NOMO-1 treated with dmso at 0.1 percent for 144 hours (cell line): ENCODE data around the gene PACS2.

Experiments used
- DNase-seq: peaks from one replicate; lab custom pipeline; 2025; ENCODE audit not compliant: unreplicated experiment; lab: John Stamatoyannopoulos, UW

The PACS2 gene

DNA sequence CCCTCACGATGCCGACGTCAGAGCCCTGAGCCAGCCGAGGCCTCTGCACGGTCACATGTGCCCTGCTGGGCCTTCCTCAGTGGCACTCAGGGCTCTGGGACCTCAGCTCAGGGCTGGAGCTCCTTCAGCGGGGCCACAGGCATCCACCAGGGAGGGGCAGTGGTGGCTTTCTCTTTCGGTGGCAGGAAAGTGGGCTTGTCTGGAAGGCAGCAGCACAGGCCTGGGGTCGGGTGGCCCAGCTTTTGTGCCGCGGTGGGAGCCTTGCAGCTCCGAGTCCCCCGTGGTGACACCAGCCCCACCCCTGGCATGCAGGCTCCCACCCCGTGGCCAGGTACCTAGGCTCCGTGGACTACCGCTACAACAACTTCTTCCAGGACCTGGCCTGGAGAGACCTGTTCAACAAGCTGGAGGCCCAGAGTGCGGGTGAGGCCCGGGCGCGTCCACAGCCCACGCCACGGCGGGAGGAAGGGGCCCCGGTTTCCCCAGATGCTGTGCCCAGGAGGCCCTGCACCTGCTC lies 69.6 kb downstream of the PACS2 start:
- no peak for DNase-seq

DNA sequence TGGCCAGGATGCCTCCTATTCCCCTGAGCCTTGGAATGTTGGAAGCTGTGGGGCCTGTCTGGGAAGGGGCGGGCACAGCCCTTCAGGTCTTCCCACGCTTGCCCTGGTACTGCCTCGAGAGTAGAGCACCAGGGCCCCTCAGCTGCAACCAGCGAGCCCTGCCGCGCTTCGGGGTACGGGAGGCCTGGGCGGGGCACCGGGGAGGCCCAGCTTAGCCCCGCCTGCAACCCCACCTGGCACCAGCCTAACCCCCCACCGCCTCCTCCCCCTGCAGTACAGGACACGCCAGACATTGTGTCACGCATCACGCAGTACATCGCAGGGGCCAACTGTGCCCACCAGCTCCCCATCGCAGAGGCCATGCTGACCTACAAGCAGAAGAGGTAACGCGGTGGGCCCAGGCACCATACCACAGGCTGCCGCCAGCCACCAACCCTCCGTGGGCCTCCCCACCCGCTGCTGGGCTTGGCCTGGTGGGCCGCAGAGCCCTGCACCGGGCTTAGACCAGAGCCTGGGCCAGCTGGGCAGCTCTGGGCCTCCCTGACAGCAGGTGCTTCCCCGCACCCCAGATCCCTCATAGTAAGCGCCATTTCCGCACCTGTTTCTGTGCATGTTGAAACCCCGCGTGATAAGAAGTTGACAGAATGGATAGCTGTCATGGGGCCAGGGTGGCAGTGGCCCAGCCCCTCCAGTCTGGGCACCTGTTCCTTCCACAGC lies 70.2 kb downstream of the PACS2 start:
- DNase-seq = no peak

DNA sequence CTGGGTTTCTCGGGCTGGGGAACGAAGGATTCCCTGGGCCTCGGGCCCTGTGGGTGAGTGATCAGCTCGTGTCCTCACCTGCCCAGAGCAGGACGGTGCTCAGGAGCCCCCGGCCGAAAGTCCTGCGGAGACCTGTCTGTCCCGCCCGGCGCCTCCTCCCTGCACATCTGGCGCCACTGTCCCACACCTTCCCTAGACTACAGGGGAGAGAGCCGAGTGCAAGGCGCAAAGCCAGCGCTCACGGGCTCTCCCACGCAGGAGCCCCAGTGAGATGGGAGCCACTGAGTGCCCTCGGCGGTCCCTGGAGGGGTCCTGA lies 70.7 kb downstream of the PACS2 start:
- no peak for DNase-seq

DNA sequence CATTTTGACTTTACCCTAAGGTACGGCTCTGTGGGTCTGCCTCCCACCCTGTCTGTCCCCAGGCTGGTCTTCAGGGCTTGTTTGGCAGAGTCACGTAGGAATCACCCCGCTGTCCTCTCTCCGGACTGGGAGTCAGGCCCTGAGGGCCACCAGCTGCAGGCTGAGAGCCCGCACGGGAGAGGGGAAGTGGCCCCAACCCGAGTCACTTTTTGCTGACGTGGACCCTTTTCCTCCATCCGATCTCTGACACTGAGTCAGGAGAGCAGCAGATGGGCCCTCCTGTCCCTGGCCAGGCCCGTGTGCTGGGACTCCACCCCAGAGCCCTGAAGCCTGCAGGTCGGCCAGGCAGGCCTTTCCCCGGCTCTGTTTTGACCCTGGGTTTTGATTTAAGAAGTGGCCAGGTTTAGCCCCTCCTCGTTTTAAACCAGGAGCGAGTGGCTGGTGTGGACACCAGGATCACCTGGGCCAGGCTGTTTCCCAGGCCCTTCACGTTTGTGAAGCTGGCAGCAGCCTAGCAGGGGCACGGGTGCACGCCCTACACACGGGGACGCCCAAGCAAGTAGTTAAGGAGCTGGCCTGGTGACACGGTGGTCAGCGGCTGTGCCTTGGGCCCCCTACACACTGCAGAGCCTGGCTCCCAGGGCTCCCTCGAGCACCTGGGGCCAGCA lies 71.3 kb downstream of the PACS2 start:
- no peak for DNase-seq

DNA sequence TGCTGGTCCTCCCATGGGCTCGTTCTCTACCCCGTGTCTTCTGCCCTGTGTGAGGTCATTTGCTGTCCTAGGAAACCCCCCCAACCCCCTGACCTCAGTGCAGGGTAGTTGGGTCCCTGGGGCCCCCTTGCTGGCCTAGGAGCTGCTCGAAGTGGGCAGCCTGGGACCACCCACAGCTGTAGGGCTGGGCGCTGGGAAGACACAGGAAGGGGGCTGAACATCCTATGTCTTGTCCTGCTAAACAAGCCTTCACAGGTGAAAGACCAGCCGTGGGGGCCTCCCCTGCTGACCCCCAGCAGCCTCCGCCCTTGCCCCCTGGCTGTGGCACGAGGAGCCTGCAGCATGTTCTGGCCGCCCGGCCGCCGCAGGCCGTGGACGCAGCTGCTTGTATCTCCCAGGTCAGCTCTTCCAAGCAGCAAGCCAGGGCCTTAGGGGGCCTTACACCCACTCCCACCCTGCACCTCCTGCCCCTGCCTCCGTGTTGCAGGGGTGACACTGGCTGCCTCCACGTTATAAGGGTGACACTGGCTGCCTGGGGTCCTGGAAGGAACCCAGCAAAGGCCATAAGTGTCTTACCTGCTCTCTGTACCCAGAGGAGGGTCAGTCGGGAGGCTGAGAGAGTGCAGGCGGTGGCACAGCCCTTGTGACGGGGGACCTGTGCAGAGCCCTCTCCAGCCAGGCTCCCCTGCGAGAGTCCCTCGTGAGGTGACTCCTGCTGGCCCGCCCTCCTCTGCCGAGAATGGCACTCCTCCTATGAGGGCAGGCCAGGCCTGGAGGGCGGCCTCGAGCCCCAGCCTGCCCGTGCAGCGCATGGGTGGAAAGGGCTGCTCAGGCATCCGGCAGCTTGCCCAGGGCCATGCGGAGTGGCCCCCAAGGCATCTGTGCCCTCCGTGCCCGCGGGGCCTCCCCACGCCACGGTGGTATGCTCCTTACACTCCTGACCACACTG lies 72.3 kb downstream of the PACS2 start:
- DNase-seq = no peak

DNA sequence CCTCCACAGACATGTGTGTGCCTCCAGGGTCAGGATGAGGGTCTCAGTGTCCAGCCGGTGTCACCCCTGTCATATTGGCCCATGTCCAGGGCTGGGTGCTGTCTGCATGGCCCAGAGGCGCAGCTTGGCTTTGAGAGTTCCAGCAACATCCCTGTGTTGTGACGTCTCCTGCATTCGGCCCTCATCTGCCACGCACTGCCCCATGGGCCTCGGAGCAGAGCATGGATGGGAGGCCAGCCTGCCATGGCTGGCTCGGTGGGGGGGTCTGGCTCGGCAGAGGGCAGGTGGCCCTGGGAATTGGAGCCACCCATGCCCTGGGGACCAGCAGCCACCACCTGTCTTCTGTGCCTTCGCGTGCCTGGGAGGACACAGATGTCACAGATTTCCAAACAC lies 73.0 kb downstream of the PACS2 start:
- no peak for DNase-seq

DNA sequence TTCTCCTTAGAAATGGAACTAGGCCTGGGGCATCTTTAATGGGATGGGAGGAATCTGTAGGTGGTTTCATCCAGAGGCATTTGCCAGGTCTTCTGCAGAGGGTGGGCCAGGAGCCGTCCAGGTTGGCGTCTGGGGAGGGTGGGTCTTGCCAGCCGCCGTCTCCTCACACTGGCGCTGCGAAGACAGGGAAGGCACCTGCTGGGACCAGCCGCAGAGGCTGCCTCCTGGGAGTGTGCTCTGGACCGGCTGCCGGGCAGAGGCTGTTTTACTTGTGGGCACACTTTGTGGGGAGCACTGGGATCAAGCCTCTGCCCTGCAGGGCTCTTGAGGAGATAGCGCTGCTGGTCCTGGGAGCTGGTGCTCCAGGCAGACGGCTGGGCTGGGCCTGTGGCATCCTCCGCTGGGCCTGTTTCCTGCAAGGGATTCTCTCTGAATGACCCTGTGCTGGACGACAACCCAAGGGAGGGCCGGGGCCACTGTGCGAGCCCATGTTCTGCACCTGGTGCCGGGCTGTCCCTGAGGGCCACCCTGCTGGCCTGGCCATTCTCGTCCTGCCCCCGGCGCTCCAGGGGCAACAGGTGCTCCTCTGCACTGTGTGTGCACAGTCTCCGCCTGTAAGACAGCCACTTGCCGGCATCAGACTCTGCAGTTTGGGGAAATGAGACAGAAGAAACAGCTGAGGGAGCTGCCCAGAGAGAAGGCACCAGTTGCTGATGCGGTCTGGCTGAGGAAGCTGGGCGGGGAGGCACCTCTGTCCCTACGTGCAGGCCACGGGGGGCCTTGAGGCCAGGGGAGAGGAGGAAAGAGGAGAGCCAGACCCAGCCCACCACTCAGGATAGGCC lies 73.8 kb downstream of the PACS2 start:
- peak; percentile 47 for DNase-seq

DNA sequence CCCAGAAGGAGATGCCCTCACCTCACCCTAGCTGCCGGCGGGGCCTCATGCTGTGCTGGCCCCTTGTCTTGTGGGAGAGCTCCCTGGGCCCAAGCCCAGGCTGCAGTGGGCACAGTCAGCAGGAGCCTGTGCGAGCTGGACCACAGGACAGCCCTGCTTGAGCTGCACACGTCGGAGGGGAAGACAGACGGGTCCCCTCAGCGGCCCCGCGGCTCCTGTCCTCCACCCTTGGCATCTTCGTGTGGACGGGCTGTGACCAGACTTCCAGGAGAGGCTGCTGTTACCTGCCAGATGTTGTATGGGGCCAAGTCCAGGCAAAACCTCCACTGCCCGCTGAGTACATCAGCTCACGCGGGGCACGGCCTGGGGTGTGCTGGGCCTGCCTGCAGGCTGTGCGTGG lies 74.4 kb downstream of the PACS2 start:
- no peak for DNase-seq

DNA sequence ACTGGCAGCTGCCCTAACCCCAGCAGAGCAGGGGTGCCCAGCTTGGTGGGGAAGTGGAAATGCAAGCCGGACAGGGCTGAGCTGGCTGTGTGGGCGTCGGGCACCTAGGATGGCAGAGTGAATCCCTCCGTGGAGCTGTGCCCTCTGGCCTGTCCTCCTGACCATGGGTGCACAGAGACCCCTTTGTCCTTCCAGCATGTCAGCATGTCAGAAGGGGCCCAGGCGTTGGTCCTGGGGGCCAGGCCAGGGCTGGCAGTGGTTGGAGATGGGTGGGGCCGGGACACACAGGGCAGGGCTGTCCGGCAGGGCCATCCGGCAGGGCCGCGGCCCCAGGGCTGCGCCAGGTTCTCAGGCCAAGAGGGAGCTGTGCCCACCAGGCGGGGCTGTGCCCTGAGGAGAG lies 75.0 kb downstream of the PACS2 start:
- no peak for DNase-seq

DNA sequence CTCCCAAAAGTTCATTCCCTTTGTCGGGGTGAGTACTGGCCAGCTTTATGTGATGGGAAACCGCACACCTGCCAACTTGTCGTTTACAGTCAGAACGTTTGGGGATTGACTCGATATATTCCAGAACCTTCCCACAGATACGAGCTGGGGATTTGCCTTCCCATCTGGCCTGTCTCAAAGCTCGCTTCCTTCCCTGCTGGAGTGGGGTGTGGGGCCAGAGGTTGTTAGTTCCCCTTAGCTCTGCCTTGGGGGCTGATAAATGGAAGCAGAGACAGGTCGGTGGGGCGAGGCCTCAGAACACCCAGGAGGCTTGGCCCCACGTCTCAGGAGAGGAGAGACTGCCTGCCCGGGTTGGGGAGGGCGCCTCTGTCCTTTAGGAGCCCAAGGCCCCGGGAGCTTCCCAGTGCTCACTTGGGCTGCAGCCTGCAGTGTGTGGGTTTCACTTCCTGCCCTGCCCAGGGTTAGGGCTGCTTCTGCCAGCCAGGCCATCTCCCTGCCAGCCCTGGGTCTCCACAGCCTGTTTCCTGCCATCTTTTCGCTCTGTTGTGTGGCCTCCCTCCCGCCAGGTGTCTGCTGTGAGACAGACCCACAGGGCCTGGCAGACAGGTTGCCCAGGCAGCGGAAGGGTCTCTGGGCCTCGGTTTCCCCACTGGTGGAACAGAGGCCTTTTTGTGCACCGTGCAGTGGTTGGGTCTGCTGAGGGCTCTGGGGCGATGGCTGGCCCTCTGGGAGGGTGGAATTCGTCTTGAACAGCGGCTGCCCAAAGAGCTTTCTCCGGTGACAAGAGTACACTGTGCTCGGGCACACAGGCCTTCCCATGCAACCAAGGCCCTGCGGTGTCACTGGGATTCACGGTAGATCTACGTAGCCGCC lies 75.7 kb downstream of the PACS2 start:
- DNase-seq = peak; percentile 63

DNA sequence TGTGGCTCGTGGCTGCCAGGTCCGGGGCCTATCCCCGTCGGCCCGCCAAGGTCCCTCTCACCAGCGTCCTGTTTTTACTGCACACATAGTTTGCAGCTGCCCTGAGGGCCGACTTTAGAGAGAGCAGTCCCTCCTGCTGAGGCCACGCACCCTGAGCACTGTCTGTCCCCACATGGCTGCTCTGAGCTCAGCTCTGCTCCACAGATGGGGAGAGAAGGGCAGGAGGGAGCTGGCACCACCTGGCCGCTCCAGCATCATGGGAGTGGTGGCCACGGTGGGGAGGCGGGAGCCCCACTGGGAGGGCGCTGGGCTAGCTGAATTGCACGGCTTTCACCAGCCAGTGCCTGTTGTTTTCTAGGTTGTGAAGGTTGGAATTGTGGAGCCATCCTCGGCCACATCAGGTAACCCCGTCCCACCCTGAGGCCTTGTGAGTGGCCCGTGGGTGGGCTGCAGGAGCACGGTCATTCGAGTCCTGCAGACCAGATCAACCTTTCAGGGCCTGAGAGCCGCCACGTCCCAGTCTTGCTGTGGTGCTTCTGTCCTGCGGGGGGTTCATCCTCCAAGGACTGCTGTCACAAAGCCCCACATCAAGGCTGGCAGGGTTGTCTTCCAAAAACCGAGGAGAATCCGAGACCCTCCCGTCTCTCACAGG lies 76.4 kb downstream of the PACS2 start:
- DNase-seq = no peak

DNA sequence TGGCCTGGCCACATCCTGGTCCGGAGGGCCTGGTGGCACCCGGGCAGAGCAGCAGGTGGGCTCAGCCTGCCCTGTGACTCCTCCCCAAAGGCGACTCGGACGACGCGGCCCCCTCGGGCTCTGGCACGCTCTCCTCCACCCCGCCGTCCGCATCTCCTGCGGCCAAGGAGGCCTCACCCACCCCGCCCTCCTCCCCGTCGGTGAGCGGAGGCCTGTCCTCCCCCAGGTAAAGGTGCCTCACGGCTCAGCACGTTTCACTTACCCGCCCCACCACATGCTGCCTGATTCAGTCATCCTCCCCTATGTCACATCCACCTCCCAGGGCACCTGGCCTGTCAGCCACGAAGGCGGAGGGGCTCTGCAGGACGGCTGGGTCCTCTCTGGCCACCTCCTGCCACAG lies 77.0 kb downstream of the PACS2 start:
- DNase-seq = no peak

DNA sequence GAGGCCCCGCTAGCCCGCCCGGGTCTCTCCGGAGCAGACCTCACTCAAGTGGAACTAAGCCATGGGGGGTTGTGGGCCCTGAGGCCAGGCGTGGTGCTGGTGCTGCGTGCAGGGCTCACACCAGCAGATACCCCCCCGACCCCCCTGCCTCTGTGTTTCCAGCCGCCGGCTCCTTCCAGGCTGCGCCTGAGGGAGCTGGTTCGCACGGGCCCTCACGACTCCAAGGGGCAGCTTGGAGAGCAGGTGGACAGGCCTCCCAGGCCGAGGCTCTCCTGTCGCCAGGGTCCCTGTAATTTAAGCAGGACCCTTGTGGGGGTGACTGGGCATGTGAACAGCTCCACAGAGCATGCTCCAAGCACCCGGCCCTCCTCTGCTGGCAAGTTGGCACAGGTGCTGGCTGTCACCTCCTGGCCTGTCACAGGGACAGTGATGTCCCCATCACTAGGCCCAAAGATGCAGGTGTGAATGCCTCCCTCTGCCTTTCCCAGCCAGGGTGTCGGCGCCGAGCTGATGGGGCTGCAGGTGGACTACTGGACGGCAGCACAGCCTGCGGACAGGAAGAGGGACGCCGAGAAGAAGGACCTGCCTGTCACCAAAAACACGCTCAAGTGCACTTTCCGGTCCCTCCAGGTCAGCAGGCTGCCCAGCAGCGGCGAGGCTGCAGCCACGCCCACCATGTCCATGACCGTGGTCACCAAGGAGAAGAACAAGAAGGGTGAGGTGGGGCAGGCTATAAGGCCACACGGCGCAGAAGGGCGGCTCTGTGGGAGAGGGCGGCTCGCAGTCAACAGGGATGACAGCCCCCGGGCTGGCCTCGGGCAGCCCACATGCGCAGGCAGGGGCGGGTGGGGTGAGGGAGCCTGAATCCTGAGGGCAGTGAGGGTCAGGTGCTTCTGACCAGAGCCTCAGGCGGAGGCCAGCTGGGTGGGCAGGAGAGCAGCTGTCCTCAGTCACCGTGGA lies 77.9 kb downstream of the PACS2 start:
- no peak for DNase-seq

DNA sequence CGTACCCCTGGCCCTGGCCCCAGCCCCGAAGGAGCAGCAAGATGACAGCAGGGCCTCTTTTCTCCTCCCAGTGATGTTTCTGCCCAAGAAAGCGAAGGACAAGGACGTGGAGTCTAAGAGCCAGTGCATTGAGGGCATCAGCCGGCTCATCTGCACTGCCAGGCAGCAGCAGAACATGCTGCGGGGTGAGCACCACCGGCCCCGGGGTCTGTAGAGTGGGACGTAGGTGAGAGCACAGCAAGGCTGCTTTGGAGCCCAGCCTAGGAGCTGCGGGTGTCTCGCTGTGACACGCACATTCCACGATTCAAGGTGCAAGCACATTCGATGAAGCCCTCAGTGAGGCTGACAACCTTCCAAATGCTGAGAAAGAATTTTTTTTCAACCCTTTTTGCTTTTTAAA lies 78.6 kb downstream of the PACS2 start:
- no peak for DNase-seq

DNA sequence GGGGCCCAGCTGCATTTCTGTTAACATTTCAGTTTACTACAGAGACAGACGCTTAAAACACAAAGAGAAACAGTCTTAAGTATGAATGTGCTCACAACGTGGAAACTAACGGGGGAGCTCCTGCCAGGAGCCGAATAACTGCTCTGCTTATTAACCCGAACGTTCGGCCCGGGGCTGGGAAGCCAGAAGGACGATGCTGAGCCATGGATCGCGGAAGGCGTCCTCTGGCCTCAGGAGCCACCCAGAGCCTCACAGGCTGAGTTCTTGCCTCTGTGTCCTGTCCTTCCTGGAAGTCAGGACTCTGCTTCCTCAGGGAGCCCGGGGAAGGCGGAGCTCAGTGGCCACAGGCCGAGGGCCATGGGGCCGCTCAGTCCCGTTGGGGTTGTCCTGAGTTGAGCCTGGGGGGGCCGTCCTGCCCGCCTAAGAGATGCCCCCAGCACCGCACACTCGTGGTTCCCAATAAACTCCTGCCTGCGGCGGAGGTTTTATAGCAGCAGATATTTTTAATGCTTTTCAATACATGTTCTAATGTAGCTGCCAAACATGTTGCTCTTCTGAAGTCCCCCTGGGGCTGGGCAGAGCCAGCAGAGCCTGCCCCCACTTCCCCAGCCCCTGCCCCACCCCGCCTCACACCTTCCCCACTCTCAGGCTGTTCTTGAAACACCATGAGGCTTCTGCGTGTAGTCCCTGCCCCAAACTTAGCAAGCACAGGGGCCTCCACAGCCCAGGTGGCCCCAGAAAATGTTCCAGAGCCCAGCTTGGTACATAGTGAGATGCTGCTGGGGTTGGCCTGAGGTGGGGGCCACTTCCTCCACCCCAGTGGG lies 80.4 kb downstream of the PACS2 start:
- DNase-seq = no peak

DNA sequence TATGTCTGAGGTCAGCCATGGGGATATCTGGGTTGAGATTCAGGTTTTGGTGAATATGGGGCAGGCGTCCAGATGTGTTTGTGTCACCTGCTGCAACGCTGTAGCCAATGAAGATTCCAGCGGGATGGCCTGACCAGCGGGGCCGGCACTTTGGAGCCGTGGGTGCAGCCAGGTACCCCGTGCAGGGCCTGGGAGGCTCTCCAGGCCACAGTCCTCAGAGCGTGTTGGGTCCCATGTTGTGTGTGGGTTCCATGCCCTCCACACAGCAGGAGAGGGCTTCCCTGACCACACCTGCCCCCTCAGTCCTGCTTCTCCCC lies 80.9 kb downstream of the PACS2 start:
- no peak for DNase-seq

DNA sequence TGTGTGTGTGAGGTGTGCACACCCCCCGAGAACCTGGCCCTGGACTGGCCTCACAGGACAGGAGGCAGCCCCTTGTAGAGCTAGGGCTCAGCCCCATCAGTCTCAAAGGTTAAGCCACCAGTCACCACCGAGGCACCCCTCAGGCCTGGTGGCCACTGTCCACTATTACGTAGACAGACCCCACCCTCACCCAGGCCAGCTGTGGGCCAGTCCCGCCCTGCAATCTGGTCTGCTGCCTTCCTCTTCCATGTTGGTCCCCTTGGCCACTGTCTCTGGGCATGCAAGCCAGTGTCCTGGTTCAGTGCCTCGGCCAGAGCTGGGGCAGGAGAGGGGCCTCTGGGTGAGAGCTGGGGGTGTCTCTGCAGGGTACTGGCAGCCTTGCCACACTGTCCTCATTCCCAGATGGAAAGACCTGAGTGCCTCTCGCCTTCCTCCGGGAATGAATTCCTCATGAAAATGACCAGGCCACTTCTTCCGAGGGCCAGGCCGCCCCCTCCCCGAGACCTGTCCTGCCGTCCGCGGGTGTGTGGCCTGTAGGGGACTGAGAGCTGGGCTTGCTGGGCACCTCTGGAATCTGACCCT lies 82.9 kb downstream of the PACS2 start:
- no peak for DNase-seq
